Spinal cord (tissue), 10 donors: ENCODE data around the gene KSR2. TPM values are rescaled to one million over a fixed set of nuclear protein-coding genes. Genes with fewer than 3 reads are reported as not detected.

ENCODE experiments used
- DNase-seq, 6 donors: peaks; one replicate each; pipeline versions ENCODE4 v3.0.0 to v3.0.0-alpha.2; 2013 to 2015; ENCODE audit warnings: low spot score in 6 of 6, low read depth in 4 of 6
- H3K27ac ChIP-seq: one replicate; pipeline ENCODE4 v1.5.1; 2013; ENCODE audit warnings: low read depth, low read length, control low read depth
- H3K27me3 ChIP-seq: one replicate; pipeline ENCODE4 v1.6.1; 2013; ENCODE audit warnings: low read length; ENCODE audit not compliant: control insufficient read depth, insufficient read depth
- H3K36me3 ChIP-seq: one replicate; pipeline ENCODE4 v1.6.1; 2013; ENCODE audit warnings: low read length; ENCODE audit not compliant: control insufficient read depth, insufficient read depth
- H3K4me1 ChIP-seq: one replicate; pipeline ENCODE4 v1.6.1; 2013; ENCODE audit warnings: low read length; ENCODE audit not compliant: control insufficient read depth, insufficient read depth
- H3K4me3 ChIP-seq: one replicate; pipeline ENCODE4 v1.5.1; 2013; ENCODE audit warnings: low read depth, low read length, control low read depth
- H3K9me3 ChIP-seq: one replicate; pipeline ENCODE4 v1.6.1; 2013; ENCODE audit warnings: low read length; ENCODE audit not compliant: control insufficient read depth, insufficient read depth
- WGBS: methylation state at CpG from one replicate; pipeline ENCODE4 v1.1.5; 2013; ENCODE audit warnings: missing lambda C conversion rate; ENCODE audit not compliant: insufficient coverage; 5-methylcytosine and 5-hydroxymethylcytosine counted together
- polyA plus RNA-seq, 2 donors: library from polyadenylated mRNA; unstranded; fragments of 120-200 nt; gene quantifications; one replicate each; pipeline ENCODE4 v1.2.1, GENCODE V29; 2013; ENCODE audit not compliant: insufficient read length in 2 of 2
- total RNA-seq, 2 donors: library from RNA; depleted of rRNA in 1 of 2; stranded (reverse); fragments of 120-200 nt in 1 of 2; fragments of >200 nt in 1 of 2; gene quantifications; one replicate each; pipeline versions ENCODE4 v1.2.3 to v1.2.4, GENCODE V29; 2013 to 2014
- donor health status: healthy.

The KSR2 gene
- total and polyA plus RNA-seq, 4 donors, result 2.5 to 10.0 (median 5.6) TPM

GRCh38 chr12:117498256-117498655, 470.5 kb downstream of the KSR2 start:
- no peak overlapping the region for H3K4me3 ChIP-seq
- no peak for DNase-seq
- H3K4me1 ChIP-seq, result peaks cover 9% of the 10 kb centered on the region
- no peaks in the 10 kb centered on the region for H3K9me3 ChIP-seq
- no peak overlapping the region for H3K27ac ChIP-seq
- H3K27me3 ChIP-seq, result no peaks in the 10 kb centered on the region
- 74% methylated on average over 2 of the region's 2 CpGs for WGBS
- no peaks in the 10 kb centered on the region for H3K36me3 ChIP-seq

GRCh38 chr12:117497407-117497806, 471.4 kb downstream of the KSR2 start:
- DNase-seq, result no peak
- Histone ChIP-seq H3K4me3 (no peak overlapping the region), H3K4me1 (peaks cover 9% of the 10 kb centered on the region), H3K9me3 (no peaks in the 10 kb centered on the region), H3K27ac (no peak overlapping the region), H3K27me3 (no peaks in the 10 kb centered on the region), H3K36me3 (no peaks in the 10 kb centered on the region)
- WGBS, result 77% methylated on average over 4 of the region's 7 CpGs

- 49% methylated on average over 5 of the region's 8 CpGs for whole genome bisulfite sequencing
Observed at GRCh38 chr12:117494833-117495655, 473.7 kb downstream of the KSR2 start.

DNA sequence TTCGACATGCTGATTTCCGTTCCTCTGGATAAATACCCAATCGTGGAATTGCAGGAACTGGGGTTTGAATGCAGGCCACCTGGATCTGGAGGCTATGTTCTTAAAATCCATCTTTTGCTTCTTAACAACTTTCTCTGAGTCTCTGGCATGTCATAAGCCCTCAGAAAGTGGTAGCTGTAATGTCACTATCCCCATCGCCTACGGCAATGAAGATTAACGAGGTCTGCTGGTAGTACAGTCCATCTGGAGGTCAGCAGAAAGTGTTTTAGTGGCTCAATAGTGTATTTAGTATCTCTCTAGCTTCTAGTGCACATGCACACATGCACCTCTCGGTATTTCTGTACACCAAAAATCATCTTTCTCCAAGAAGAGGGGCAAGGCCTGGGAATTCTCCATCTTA, 477.1 kb downstream of the KSR2 start:
- Histone ChIP-seq H3K27me3 (no peaks in the 10 kb centered on the region), H3K4me3 (no peak overlapping the region), H3K27ac (no peak overlapping the region), H3K36me3 (no peaks in the 10 kb centered on the region), H3K4me1 (peaks cover 6% of the 10 kb centered on the region), H3K9me3 (no peaks in the 10 kb centered on the region)
- DNase-seq, result peak in 1 of 6 donors; percentile 36
- 100% methylated on average over 1 of the region's 7 CpGs for WGBS

More at GRCh38 chr12:117494833-117495655, 473.7 kb downstream of the KSR2 start:
- Histone ChIP-seq H3K27me3 (no peaks in the 10 kb centered on the region), H3K9me3 (no peaks in the 10 kb centered on the region), H3K4me3 (no peak overlapping the region), H3K36me3 (no peaks in the 10 kb centered on the region), H3K27ac (no peak overlapping the region), H3K4me1 (peaks cover 9% of the 10 kb centered on the region)
- DNase-seq, result peak in 1 of 6 donors; percentile 74

- Histone ChIP-seq H3K36me3 (no peaks in the 10 kb centered on the region), H3K9me3 (no peaks in the 10 kb centered on the region), H3K4me1 (no peaks in the 10 kb centered on the region), H3K27me3 (no peaks in the 10 kb centered on the region), H3K4me3 (no peak overlapping the region), H3K27ac (no peak overlapping the region)
- 50% methylated on average over 1 of the region's 3 CpGs for WGBS
- DNase-seq, result no peak
Observed at GRCh38 chr12:117490130-117490529, 478.7 kb downstream of the KSR2 start.

GRCh38 chr12:117489671-117490070, 479.1 kb downstream of the KSR2 start:
- no peaks in the 10 kb centered on the region for H3K27me3 ChIP-seq
- no peak overlapping the region for H3K27ac ChIP-seq
- no peaks in the 10 kb centered on the region for H3K4me1 ChIP-seq
- no peak overlapping the region for H3K4me3 ChIP-seq
- no peaks in the 10 kb centered on the region for H3K9me3 ChIP-seq
- H3K36me3 ChIP-seq, result no peaks in the 10 kb centered on the region
- WGBS, result 94% methylated on average over 2 of the region's 3 CpGs
- no peak for DNase-seq

- H3K9me3 ChIP-seq, result no peaks in the 10 kb centered on the region
- no peak overlapping the region for H3K4me3 ChIP-seq
- no peaks in the 10 kb centered on the region for H3K36me3 ChIP-seq
- 91% methylated on average over 4 of the region's 5 CpGs for WGBS
- DNase-seq, result no peak
- no peaks in the 10 kb centered on the region for H3K4me1 ChIP-seq
- H3K27ac ChIP-seq, result no peak overlapping the region
- H3K27me3 ChIP-seq, result no peaks in the 10 kb centered on the region
Observed at GRCh38 chr12:117486840-117487659, 481.7 kb downstream of the KSR2 start.

DNA sequence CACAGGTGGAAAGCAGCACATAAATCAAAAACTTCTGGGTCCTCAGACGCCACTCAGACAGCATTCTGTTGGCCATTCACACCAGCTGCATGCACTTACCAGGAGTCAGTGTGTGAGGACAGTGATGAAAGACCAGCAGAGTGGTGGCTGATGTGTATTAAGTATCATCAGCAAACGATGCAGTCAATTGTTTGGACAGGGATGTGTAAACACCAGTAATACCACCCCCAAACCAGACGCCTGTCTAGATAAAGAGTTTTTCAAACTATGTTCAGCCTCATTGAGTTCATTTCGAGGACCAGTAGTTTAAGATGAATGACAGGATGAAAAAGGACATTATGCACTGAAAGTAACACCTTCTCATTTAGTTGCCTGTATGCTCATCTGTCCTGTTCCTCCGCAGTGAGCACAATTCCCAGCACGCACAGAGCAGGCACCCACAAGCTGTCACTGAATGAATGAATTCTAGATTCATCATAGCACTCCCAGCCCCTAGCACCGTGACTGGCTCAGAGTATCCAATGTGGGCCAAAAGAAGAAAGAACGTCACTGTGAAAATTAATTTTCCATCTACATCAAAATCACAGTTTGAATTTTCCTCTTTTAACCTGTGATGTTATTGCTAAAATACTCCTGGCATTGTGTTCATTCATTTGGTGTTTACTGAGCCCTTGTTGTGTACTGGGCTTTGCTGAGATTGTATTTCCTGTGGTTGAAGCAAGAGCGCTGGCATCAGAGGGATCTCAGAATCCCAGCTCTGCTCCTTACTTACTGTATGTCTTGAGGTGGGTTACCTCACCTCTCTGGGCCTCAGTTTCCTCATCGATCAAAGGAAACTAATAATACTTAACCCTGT, 482.6 kb downstream of the KSR2 start:
- no peak overlapping the region for H3K4me3 ChIP-seq
- 46% methylated on average over 2 of the region's 10 CpGs for WGBS
- H3K4me1 ChIP-seq, result no peaks in the 10 kb centered on the region
- no peak overlapping the region for H3K27ac ChIP-seq
- DNase-seq, result peak in 1 of 6 donors; percentile 46
- H3K36me3 ChIP-seq, result no peaks in the 10 kb centered on the region
- no peaks in the 10 kb centered on the region for H3K9me3 ChIP-seq
- H3K27me3 ChIP-seq, result no peaks in the 10 kb centered on the region

DNA sequence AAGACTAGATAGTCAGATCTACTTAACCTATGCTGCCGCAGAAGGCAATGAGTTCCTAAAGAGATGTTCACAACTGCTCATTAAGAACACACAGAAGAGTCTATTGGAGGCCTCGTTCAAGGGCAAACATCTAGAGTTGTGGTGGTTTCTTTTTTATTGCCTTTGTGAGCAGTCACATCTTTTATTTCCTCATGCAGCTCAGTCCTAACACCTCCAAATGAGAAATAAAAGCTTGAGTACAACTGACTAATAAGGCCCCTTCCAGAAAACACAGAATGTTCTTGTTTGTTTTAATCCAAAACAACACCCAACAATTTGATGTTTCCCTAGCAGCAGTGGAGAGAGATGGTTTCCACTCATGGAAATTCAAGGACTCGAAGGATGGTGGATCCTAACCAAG, 483.9 kb downstream of the KSR2 start:
- no peak overlapping the region for H3K4me3 ChIP-seq
- H3K36me3 ChIP-seq, result no peaks in the 10 kb centered on the region
- no peaks in the 10 kb centered on the region for H3K27me3 ChIP-seq
- DNase-seq, result no peak
- no peak overlapping the region for H3K27ac ChIP-seq
- WGBS, result 67% methylated on average over 2 of the region's 3 CpGs
- no peaks in the 10 kb centered on the region for H3K4me1 ChIP-seq
- H3K9me3 ChIP-seq, result no peaks in the 10 kb centered on the region
